ENCODE results near the gene BCAS4. TPM values are rescaled to one million over a fixed set of nuclear protein-coding genes. Genes with fewer than 3 reads are reported as not detected.
"Not testable (repeated sequence)": the region's sequence is repeated elsewhere in the genome, so short reads cannot be mapped to it uniquely, and the experiment has no call there.

BCAS4 gene
- total RNA-seq, 1 donor, result 2.7 TPM

DNA sequence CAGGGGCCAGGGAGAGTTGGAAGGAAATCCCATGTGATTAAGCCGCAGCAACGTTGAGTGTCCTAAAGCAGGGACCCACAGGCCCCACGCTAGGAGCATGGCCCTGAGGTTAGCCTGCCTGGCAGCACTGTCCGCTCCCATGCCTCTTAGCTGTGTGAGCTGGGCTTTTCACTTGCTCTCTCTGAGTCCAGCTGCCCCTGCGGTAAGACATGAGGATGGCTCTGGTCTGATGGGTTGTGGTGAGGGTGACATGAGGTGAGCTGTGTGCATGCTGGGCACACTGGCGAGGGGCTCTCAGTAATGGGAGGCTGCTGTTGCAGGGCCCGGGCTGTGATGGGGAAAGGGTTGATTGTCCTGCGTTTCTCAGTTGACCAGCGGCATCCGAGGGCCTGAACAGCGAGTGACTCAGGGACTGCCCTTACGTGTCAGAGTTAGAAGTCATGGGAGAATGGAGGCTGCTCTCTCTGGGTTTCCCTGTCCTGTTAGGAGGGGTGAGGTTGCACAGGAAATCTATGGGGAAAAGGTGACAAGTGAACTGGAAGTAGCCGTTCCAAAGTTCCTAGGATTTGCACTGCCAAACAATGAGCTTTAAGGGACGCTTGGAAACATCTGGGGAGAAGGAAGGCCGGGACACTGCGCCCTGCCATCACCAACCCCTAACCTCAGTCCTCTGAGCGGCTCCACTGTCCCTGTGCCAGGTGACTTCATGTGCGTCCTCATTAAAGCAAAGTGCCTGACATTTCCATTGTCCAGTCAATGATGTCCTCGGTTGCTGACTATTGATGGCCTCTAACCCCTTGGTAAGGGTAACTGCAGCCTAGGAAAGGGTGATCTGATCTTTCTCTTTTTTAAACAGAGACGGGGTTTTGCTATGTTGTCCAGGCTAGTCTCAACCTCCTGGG, 85.0 kb downstream of the BCAS4 start:
- no peak for DNase-seq (ENCODE audit: low read depth)
- no peak overlapping the region for H3K4me3 ChIP-seq (ENCODE audit: low read depth, low read length)
- TF ChIP-seq, protein P1, sequence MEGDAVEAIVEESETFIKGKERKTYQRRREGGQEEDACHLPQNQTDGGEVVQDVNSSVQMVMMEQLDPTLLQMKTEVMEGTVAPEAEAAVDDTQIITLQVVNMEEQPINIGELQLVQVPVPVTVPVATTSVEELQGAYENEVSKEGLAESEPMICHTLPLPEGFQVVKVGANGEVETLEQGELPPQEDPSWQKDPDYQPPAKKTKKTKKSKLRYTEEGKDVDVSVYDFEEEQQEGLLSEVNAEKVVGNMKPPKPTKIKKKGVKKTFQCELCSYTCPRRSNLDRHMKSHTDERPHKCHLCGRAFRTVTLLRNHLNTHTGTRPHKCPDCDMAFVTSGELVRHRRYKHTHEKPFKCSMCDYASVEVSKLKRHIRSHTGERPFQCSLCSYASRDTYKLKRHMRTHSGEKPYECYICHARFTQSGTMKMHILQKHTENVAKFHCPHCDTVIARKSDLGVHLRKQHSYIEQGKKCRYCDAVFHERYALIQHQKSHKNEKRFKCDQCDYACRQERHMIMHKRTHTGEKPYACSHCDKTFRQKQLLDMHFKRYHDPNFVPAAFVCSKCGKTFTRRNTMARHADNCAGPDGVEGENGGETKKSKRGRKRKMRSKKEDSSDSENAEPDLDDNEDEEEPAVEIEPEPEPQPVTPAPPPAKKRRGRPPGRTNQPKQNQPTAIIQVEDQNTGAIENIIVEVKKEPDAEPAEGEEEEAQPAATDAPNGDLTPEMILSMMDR (IDR thresholded peaks at IDR 0.05; ENCODE audit: insufficient read depth, low read length), result no peak

DNA sequence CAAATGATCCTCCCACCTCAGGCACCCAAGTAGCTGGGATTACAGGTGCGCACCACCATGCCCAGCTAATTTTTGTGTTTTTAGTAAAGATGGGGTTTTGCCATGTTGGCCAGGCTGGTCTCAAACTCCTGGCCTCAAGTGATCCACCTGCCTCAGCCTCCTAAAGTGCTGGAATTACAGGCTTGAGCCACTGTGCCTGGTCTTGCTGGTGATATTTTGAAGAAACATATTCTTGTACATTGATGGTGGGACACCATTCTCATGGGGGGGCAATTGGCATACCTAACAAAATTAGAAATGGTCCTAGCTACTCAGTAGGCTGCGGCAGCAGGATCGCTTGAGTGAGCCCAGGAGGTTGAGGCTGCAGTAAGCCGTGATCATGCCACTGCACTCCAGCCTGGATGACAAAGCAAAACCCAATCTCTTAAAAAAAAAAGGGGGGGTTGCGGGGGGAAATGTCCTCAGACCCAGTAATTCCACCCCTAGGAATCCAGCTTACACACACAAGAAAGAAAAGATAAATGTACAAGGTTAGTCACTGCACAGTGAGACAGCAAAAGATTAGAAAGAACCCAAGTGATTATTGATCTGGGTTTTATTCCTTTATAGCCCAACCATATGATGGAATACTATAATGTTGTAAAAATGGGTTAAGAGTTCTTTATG, 87.0 kb downstream of the BCAS4 start:
- DNase-seq (ENCODE audit: low read depth), result peak; percentile 15
- not testable (repeated sequence) for H3K4me3 ChIP-seq (ENCODE audit: low read depth, low read length)

- TF ChIP-seq, protein P1 (IDR thresholded peaks at IDR 0.05; ENCODE audit: insufficient read depth, low read length), result no peak
- DNase-seq (ENCODE audit: low read depth), result no peak
- H3K4me3 ChIP-seq (ENCODE audit: low read depth, low read length), result no peak overlapping the region
These were observed 89.0 kb downstream of the BCAS4 start for GRCh38 chr20:50883856-50884255.

GRCh38 chr20:50885068-50885467, 90.2 kb downstream of the BCAS4 start:
- no peak overlapping the region for H3K4me3 ChIP-seq (ENCODE audit: low read depth, low read length)
- TF ChIP-seq, protein P1 (IDR thresholded peaks at IDR 0.05; ENCODE audit: insufficient read depth, low read length), result no peak
- no peak for DNase-seq (ENCODE audit: low read depth)

DNA sequence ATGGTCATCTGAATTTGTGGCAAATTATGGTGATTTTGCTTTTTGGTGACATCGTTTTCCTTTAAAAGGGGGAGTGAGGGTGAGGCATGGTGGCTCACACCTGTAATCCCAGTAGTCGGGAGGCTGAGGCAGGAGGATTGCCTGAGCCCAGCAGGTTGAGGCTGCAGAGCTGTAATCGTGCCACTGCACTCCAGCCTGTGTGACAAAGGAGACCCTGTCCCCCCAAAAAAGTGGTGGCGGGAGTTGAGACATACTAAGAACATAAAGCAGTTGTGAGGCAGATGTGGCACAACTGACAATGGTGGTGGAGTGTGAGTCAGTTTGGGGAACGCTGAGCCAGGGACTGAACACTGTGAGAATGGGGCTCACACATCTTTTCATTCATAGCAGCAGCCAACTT, 90.9 kb downstream of the BCAS4 start:
- DNase-seq (ENCODE audit: low read depth), result no peak
- TF ChIP-seq, protein P1 (IDR thresholded peaks at IDR 0.05; ENCODE audit: insufficient read depth, low read length), result no peak
- H3K4me3 ChIP-seq (ENCODE audit: low read depth, low read length), result no peak overlapping the region

DNA sequence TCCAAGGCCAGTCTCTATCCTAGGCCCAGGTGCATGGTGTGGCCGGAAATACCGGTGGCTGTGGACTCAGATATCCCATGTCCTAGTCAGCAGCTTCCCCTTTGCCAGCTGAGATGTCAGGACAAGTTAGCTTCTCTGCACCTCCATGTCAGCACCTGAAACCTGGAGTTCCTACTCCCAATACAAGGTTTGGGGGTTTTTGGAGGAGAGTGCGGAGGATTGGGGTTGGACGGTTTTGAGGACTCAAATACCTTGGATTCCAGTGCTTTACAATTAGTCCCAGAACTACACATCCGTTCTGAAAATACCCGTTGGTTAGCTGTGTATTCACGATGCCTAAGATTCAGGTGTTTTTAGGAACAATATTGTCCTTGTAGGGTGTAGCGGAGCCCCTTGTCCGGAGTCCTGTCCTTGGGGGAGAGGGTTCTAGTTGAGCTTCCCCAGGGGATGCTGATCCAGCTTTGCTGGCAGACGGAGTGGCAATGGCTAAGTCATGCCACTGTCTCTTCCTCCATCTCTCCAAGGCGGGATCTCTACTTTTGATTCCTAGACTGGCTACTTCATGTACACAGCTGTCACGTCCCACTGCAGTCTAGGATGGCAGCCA, 91.4 kb downstream of the BCAS4 start:
- H3K4me3 ChIP-seq (ENCODE audit: low read depth, low read length), result no peak overlapping the region
- no peak for DNase-seq (ENCODE audit: low read depth)
- TF ChIP-seq, protein P1 (IDR thresholded peaks at IDR 0.05; ENCODE audit: insufficient read depth, low read length), result no peak

- TF ChIP-seq, protein P1 (IDR thresholded peaks at IDR 0.05; ENCODE audit: insufficient read depth, low read length), result no peak
- no peak for DNase-seq (ENCODE audit: low read depth)
- H3K4me3 ChIP-seq (ENCODE audit: low read depth, low read length), result no peak overlapping the region
These were observed 92.7 kb downstream of the BCAS4 start for GRCh38 chr20:50887576-50887975.

All from fibroblast of the aortic adventitia (primary cell).